Measurements from ENCODE around the gene TCN1.
"Not testable (repeated sequence)": the region's sequence is repeated elsewhere in the genome, so short reads cannot be mapped to it uniquely, and the experiment has no call there.

TCN1 gene

GRCh38 chr11:59847626-59848025 is 18.7 kb downstream of the TCN1 start:
- H3K4me1 Mint-ChIP-seq: no peaks in the 10 kb centered on the region
- no peak overlapping the region for H3K4me3 Mint-ChIP-seq
- H3K9me3 Mint-ChIP-seq: no peaks in the 10 kb centered on the region

GRCh38 chr11:59846556-59846955 is 19.7 kb downstream of the TCN1 start:
- Mint-ChIP-seq H3K4me3 (no peak overlapping the region), H3K9me3 (no peaks in the 10 kb centered on the region), H3K27ac (no peak overlapping the region)

More at GRCh38 chr11:59847626-59848025, 18.7 kb downstream of the TCN1 start:
- Mint-ChIP-seq H3K27me3 (peaks cover 8% of the 10 kb centered on the region), H3K36me3 (no peaks in the 10 kb centered on the region), H3K27ac (no peak overlapping the region)
- ATAC-seq (ENCODE audit: low read depth) (no peak), DNase-seq (ENCODE audit: low spot score in 2 of 2) (no peak)

DNA sequence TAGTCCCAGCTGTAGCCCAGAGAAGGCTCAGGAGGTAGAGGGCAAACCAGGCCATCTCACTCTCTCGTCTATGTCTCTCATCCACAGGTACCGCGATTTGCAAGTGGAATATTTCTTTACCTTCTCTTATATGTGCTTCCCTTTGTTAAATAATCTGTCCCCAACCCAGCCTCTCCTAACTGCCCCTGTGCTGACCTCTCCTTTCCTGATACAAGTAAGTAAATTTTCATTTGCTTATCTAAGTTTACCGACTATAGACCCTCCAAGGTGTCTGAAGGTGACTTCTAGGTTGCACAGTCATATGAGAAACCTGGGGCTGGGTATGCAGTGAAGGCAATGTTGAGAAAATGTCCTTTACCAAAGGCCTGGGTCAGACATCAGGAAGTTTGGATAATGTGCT is 20.9 kb downstream of the TCN1 start, which contains the start of gene CBLIF:
TSS of gene CBLIF (minus strand) at position 101 of the 400 bp plus-strand sequence. CDS start at position 55, 46 bp downstream.
- Mint-ChIP-seq H3K36me3 (no peaks in the 10 kb centered on the region), H3K27me3 (peaks cover 6% of the 10 kb centered on the region), H3K4me3 (no peak within 1 kb of the TSS), H3K4me1 (no peaks in the 10 kb centered on the region), H3K9me3 (no peaks in the 10 kb centered on the region), H3K27ac (no peak within 1 kb of the TSS)
- DNase-seq (ENCODE audit: low spot score in 2 of 2) (no peak), ATAC-seq (ENCODE audit: low read depth) (no peak)

More at GRCh38 chr11:59846556-59846955, 19.7 kb downstream of the TCN1 start:
- H3K27me3 Mint-ChIP-seq: peaks cover 8% of the 10 kb centered on the region
- no peak for ATAC-seq (ENCODE audit: low read depth)
- H3K36me3 Mint-ChIP-seq: no peaks in the 10 kb centered on the region
- H3K4me1 Mint-ChIP-seq: no peaks in the 10 kb centered on the region
- no peak for DNase-seq (ENCODE audit: low spot score in 2 of 2)

GRCh38 chr11:59842316-59842715 is 24.0 kb downstream of the TCN1 start:
- Mint-ChIP-seq H3K4me3 (no peak overlapping the region), H3K9me3 (no peaks in the 10 kb centered on the region), H3K4me1 (no peaks in the 10 kb centered on the region), H3K27ac (no peak overlapping the region), H3K36me3 (no peaks in the 10 kb centered on the region), H3K27me3 (peaks cover 9% of the 10 kb centered on the region)
- ATAC-seq (ENCODE audit: low read depth) (no peak), DNase-seq (ENCODE audit: low spot score in 2 of 2) (no peak)

GRCh38 chr11:59841514-59841913 is 24.8 kb downstream of the TCN1 start:
- H3K36me3 Mint-ChIP-seq: no peaks in the 10 kb centered on the region
- no peak for ATAC-seq (ENCODE audit: low read depth)
- peaks cover 8% of the 10 kb centered on the region for H3K27me3 Mint-ChIP-seq

GRCh38 chr11:59839615-59840014 is 26.7 kb downstream of the TCN1 start:
- ATAC-seq (ENCODE audit: low read depth): no peak
- H3K27me3 Mint-ChIP-seq: peaks cover 8% of the 10 kb centered on the region

More at GRCh38 chr11:59841514-59841913, 24.8 kb downstream of the TCN1 start:
- no peak for DNase-seq (ENCODE audit: low spot score in 2 of 2)
- Mint-ChIP-seq H3K9me3 (no peaks in the 10 kb centered on the region), H3K4me3 (no peak overlapping the region), H3K4me1 (no peaks in the 10 kb centered on the region), H3K27ac (no peak overlapping the region)

DNA sequence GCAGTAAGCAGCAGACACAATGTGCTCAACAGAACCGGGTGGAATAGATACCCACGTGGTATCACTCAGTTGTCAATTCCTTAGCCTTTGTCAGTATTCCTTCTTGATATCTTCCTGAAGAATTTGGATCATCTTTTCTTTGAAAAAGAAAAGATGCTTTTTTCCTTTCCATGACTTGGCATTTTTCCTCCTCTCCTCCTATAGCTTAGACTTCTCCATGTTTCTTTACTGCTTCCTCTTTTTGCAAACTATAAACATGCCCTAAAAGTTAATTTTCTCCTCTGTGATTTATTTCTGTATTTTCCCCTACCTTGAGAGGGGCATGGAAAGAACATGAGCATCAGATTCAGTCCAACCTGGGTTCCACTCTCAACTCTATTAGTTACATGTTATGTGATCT is 32.7 kb downstream of the TCN1 start:
- Mint-ChIP-seq H3K27ac (no peak overlapping the region), H3K9me3 (no peaks in the 10 kb centered on the region), H3K36me3 (no peaks in the 10 kb centered on the region), H3K27me3 (peaks cover 6% of the 10 kb centered on the region), H3K4me3 (no peak overlapping the region), H3K4me1 (peaks cover 4% of the 10 kb centered on the region)
- DNase-seq (ENCODE audit: low spot score in 2 of 2) (no peak), ATAC-seq (ENCODE audit: low read depth) (no peak)

More at GRCh38 chr11:59839615-59840014, 26.7 kb downstream of the TCN1 start:
- Mint-ChIP-seq H3K27ac (no peak overlapping the region), H3K4me3 (no peak overlapping the region), H3K36me3 (no peaks in the 10 kb centered on the region), H3K9me3 (no peaks in the 10 kb centered on the region), H3K4me1 (no peaks in the 10 kb centered on the region)
- no peak for DNase-seq (ENCODE audit: low spot score in 2 of 2)

- DNase-seq (ENCODE audit: low spot score in 2 of 2) (no peak), ATAC-seq (ENCODE audit: low read depth) (no peak)
- no peak overlapping the region for H3K27ac Mint-ChIP-seq
These were observed 36.9 kb downstream of the TCN1 start for GRCh38 chr11:59829358-59829757.

GRCh38 chr11:59822989-59823566 is 43.2 kb downstream of the TCN1 start:
- ATAC-seq (ENCODE audit: low read depth): peak; percentile 81
- Mint-ChIP-seq H3K27ac (no peak overlapping the region), H3K36me3 (no peaks in the 10 kb centered on the region), H3K27me3 (no peaks in the 10 kb centered on the region), H3K9me3 (no peaks in the 10 kb centered on the region), H3K4me1 (peaks cover 6% of the 10 kb centered on the region), H3K4me3 (no peak overlapping the region)
- DNase-seq (ENCODE audit: low spot score in 2 of 2): peak in 1 of 2 donors; percentile 20

More at GRCh38 chr11:59829358-59829757, 36.9 kb downstream of the TCN1 start:
- H3K4me1 Mint-ChIP-seq: peaks cover 4% of the 10 kb centered on the region
- H3K36me3 Mint-ChIP-seq: no peaks in the 10 kb centered on the region
- peaks cover 3% of the 10 kb centered on the region for H3K27me3 Mint-ChIP-seq
- no peak overlapping the region for H3K4me3 Mint-ChIP-seq
- no peaks in the 10 kb centered on the region for H3K9me3 Mint-ChIP-seq

DNA sequence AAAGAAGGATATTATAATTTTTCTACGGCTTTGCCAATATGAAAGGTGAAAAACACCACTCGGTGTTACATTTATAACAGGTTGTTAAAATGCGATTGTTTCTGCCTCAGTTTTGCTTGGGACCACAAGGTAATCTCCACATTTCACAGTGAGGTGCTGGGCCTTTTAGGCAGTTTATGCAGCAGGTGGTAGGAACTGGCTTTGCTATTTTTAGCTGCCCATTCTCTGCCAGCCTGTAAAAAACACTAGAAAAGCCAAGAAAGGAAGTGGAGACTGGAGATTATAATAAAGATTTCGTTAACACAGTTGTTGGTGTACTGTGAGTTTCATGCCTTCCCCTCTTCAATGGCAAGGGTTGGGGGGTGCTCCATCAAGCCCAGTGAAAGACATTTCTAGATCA is 47.7 kb downstream of the TCN1 start:
- DNase-seq (ENCODE audit: low spot score in 2 of 2) (no peak), ATAC-seq (ENCODE audit: low read depth) (no peak)
- no peaks in the 10 kb centered on the region for H3K27me3 Mint-ChIP-seq
- H3K27ac Mint-ChIP-seq: no peak overlapping the region
- peaks cover 15% of the 10 kb centered on the region for H3K4me1 Mint-ChIP-seq
- no peaks in the 10 kb centered on the region for H3K36me3 Mint-ChIP-seq
- H3K4me3 Mint-ChIP-seq: no peak overlapping the region
- no peaks in the 10 kb centered on the region for H3K9me3 Mint-ChIP-seq

GRCh38 chr11:59816434-59816833 is 49.9 kb downstream of the TCN1 start:
- not testable (repeated sequence) for H3K9me3 Mint-ChIP-seq; H3K27ac Mint-ChIP-seq; H3K27me3 Mint-ChIP-seq; DNase-seq (ENCODE audit: low spot score in 2 of 2); H3K36me3 Mint-ChIP-seq; H3K4me3 Mint-ChIP-seq; ATAC-seq (ENCODE audit: low read depth)
- peaks cover 12% of the 10 kb centered on the region for H3K4me1 Mint-ChIP-seq

DNA sequence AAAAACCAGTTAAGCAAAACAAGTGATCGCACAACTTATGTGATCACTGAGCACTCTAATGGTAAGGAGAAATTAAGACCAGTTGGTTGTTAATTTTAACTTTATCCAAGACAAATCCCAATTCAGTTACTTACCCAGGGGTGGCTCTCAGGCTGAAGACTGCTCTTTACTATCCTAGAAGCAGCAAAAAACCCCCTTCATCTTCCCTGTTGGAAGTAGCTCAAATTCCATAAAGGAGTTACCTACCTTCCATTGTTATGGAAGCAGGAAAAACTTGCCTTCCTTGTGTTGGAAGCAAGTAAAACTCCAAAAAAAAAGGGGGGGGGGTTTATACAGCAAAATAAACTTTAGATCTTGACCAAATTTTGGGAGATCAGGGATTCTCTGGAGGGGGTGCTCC is 50.5 kb downstream of the TCN1 start:
- H3K27ac Mint-ChIP-seq: no peak overlapping the region
- peaks cover 15% of the 10 kb centered on the region for H3K4me1 Mint-ChIP-seq
- peaks cover 5% of the 10 kb centered on the region for H3K36me3 Mint-ChIP-seq
- H3K9me3 Mint-ChIP-seq: no peaks in the 10 kb centered on the region
- H3K27me3 Mint-ChIP-seq: peaks cover 3% of the 10 kb centered on the region
- DNase-seq (ENCODE audit: low spot score in 2 of 2) (no peak), ATAC-seq (ENCODE audit: low read depth) (no peak)
- H3K4me3 Mint-ChIP-seq: no peak overlapping the region

DNA sequence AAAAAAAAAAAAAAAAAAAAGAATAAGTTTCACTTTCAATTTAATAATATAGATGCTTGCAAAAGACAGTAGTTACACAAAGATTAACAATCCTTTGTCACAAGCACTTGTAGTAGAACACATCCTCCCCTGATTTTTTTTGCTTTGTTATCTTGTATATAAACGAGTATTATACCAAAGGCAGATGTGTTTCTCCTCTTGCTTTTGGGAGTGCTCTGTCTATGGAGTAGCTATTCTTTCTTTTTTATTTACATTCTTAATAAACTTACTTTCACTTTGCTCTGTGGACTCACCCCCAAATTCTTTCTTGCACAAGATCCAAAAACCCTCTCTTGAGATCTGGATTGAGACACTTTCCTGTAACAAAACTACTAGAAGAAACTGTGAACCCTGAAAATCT is 52.3 kb downstream of the TCN1 start:
- ATAC-seq (ENCODE audit: low read depth) (no peak), DNase-seq (ENCODE audit: low spot score in 2 of 2) (no peak)
- Mint-ChIP-seq H3K4me1 (peaks cover 15% of the 10 kb centered on the region), H3K27ac (no peak overlapping the region), H3K4me3 (no peak overlapping the region), H3K9me3 (no peaks in the 10 kb centered on the region), H3K27me3 (peaks cover 3% of the 10 kb centered on the region), H3K36me3 (peaks cover 5% of the 10 kb centered on the region)

- Mint-ChIP-seq H3K4me1 (peaks cover 12% of the 10 kb centered on the region), H3K27ac (no peak overlapping the region), H3K4me3 (no peak overlapping the region), H3K36me3 (peaks cover 6% of the 10 kb centered on the region), H3K27me3 (peaks cover 3% of the 10 kb centered on the region), H3K9me3 (no peaks in the 10 kb centered on the region)
- ATAC-seq (ENCODE audit: low read depth) (no peak), DNase-seq (ENCODE audit: low spot score in 2 of 2) (no peak)
These were observed 52.9 kb downstream of the TCN1 start for GRCh38 chr11:59813364-59813763.

DNA sequence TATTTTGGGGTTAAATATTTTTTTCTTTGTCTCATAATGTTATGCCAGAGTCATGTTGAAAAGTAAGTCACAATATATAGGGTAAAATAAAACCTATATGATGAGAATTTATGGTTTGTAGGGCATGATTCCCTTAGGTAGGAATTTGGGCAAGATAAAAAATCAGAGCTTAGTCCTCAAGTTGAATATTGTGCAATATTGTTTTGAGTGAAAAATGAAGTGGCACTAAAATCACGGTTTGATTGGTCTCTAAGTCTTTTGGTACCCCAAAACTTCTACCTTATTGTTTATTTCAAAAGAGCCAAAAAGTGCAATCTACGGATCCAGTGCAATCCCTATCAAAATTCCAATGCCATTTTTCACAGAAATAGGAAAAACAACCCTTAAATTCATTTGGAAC is 54.1 kb downstream of the TCN1 start:
- H3K27ac Mint-ChIP-seq: no peak overlapping the region
- DNase-seq (ENCODE audit: low spot score in 2 of 2) (no peak), ATAC-seq (ENCODE audit: low read depth) (no peak)
- no peak overlapping the region for H3K4me3 Mint-ChIP-seq
- peaks cover 12% of the 10 kb centered on the region for H3K4me1 Mint-ChIP-seq
- H3K36me3 Mint-ChIP-seq: peaks cover 6% of the 10 kb centered on the region
- H3K27me3 Mint-ChIP-seq: peaks cover 3% of the 10 kb centered on the region
- no peaks in the 10 kb centered on the region for H3K9me3 Mint-ChIP-seq

Data from memory B cell (primary cell).